K562 (cell line): Measurements from ENCODE around the gene LRCOL1. TPM values are rescaled to one million over a fixed set of nuclear protein-coding genes. Genes with fewer than 3 reads are reported as not detected.

Experiments used
- CEBPG ChIP-seq, 3 experiments: fragments of 200-800 bp in 1 of 3; sonication (Bioruptor generic) in 1 of 3; sonication (generic) in 1 of 3; formaldehyde crosslinking in 1 of 3; IDR thresholded peaks in 2 of 3; conservative IDR thresholded peaks in 1 of 3; 2 replicates each; pipeline versions ENCODE4 v1.6.1 to v1.8.0; 2016 to 2022; ENCODE audit warnings: missing compliant biosample characterization in 2 of 3, missing genetic modification characterization in 2 of 3, mild to moderate bottlenecking in 1 of 3, missing genetic modification reagents in 1 of 3
- CTCFL ChIP-seq: IDR thresholded peaks from 2 replicates; pipeline ENCODE4 v1.6.1; 2011; ENCODE audit warnings: borderline replicate concordance, low read depth, mild to moderate bottlenecking, moderate library complexity, low read length; ENCODE audit not compliant: insufficient read depth, poor library complexity, severe bottlenecking
- EGR1 ChIP-seq: fragments of 450-650 bp; conservative IDR thresholded peaks from 2 replicates; pipeline ENCODE4 v1.6.1; 2017; ENCODE audit warnings: mild to moderate bottlenecking
- ETS1 ChIP-seq: conservative IDR thresholded peaks from 2 replicates; pipeline ENCODE4 v1.6.1; 2011; ENCODE audit warnings: low read depth, mild to moderate bottlenecking, low read length; ENCODE audit not compliant: control insufficient read depth
- GMEB1 ChIP-seq: fragments of 250-450 bp; sonication (Bioruptor Pico); IDR thresholded peaks from 2 replicates; pipeline ENCODE4 v1.4.0; 2020; ENCODE audit warnings: mild to moderate bottlenecking
- HDAC2 ChIP-seq: fragments of 450-650 bp; IDR thresholded peaks from 2 replicates; pipeline ENCODE4 v1.6.1; 2016; ENCODE audit warnings: mild to moderate bottlenecking
- NFIC ChIP-seq: fragments of 450-650 bp; IDR thresholded peaks from 2 replicates; pipeline ENCODE4 v1.6.1; 2017; ENCODE audit warnings: mild to moderate bottlenecking, inconsistent platforms
- NR2F6 ChIP-seq: fragments of 450-650 bp; formaldehyde crosslinking; IDR thresholded peaks from 2 replicates; pipeline ENCODE4 v1.4.0; 2020; ENCODE audit warnings: mild to moderate bottlenecking
- POLR2A ChIP-seq: fragments of 450-650 bp; conservative IDR thresholded peaks from 2 replicates; pipeline ENCODE4 v1.6.1; 2016
- POLR2G ChIP-seq: fragments of 200-400 bp; formaldehyde crosslinking; IDR thresholded peaks from 2 replicates; pipeline ENCODE4 v1.6.1; 2017; ENCODE audit warnings: low read depth, mild to moderate bottlenecking, antibody characterized with exemption, low read length, moderate library complexity
- SAFB ChIP-seq: fragments of 200-400 bp; formaldehyde crosslinking; IDR thresholded peaks from 2 replicates; pipeline ENCODE4 v1.6.1; 2017; ENCODE audit warnings: low read depth, low read length, borderline replicate concordance
- SAP30 ChIP-seq: fragments of 200-600 bp; sonication (generic); IDR thresholded peaks from 2 replicates; pipeline ENCODE4 v1.6.1; 2012; ENCODE audit warnings: borderline replicate concordance, low read depth, mild to moderate bottlenecking, moderate library complexity, low read length, control low read depth, inconsistent platforms; ENCODE audit not compliant: insufficient read depth, poor library complexity, severe bottlenecking
- SP1 ChIP-seq: sonication (generic); formaldehyde crosslinking; IDR thresholded peaks from 2 replicates; pipeline ENCODE4 v1.8.1; 2022; ENCODE audit warnings: mild to moderate bottlenecking, missing genetic modification reagents
- TARDBP ChIP-seq: fragments of 450-650 bp; IDR thresholded peaks from 2 replicates; pipeline ENCODE4 v1.6.1; 2016
- TEAD4 ChIP-seq, 2 experiments: sonication (generic) in 1 of 2; formaldehyde crosslinking in 1 of 2; IDR thresholded peaks; 2 replicates each; pipeline versions ENCODE4 v1.6.1 to v1.8.0; 2012 to 2022; ENCODE audit warnings: borderline replicate concordance in 1 of 2, inconsistent platforms in 1 of 2, low read length in 1 of 2, mild to moderate bottlenecking in 1 of 2, missing genetic modification reagents in 1 of 2
- ZBED1 ChIP-seq: IDR thresholded peaks from 2 replicates; pipeline ENCODE4 v1.6.1; 2014
- ZBTB17 ChIP-seq: fragments of 450-650 bp; formaldehyde crosslinking; IDR thresholded peaks from 2 replicates; pipeline ENCODE4 v1.4.0; 2020; ENCODE audit warnings: mild to moderate bottlenecking
- ZFP30 ChIP-seq: fragments of 250-450 bp; sonication (Bioruptor Pico); IDR thresholded peaks from 2 replicates; pipeline ENCODE4 v1.8.0; 2022; ENCODE audit warnings: moderate library complexity, mild to moderate bottlenecking, inconsistent platforms, borderline replicate concordance
- ZNF140 ChIP-seq: fragments of 250-450 bp; sonication (Bioruptor Pico); IDR thresholded peaks from 2 replicates; pipeline ENCODE4 v1.8.0; 2021; ENCODE audit warnings: moderate library complexity, mild to moderate bottlenecking, inconsistent platforms
- ZNF263 ChIP-seq: sonication (generic); formaldehyde crosslinking; IDR thresholded peaks from 2 replicates; pipeline ENCODE4 v1.8.0; 2022; ENCODE audit warnings: mild to moderate bottlenecking, missing genetic modification reagents, borderline replicate concordance
- ZNF347 ChIP-seq: fragments of 450-650 bp; formaldehyde crosslinking; IDR thresholded peaks from 2 replicates; pipeline ENCODE4 v1.4.0; 2020; ENCODE audit warnings: low read depth, mild to moderate bottlenecking, moderate library complexity
- polyA plus RNA-seq, 8 experiments: library from polyadenylated mRNA; depleted of rRNA in 4 of 8; stranded (reverse) in 5 of 8; unstranded in 3 of 8; fragments of >200 nt; fragmentation: Nextera tagmentation in 2 of 8; fragmentation: Illumina TruSeq in 1 of 8; extraction: Ambion mirVana in 2 of 8; extraction: Trizol in 1 of 8; gene quantifications; 2 replicates each; pipeline versions ENCODE4 v1.2.1 to v1.2.3, GENCODE V29; 2011 to 2014; ENCODE audit warnings: inconsistent platforms in 1 of 8, missing spikeins in 1 of 8
- total RNA-seq, 7 experiments: library from RNA; depleted of rRNA in 6 of 7; stranded (reverse); fragments of >200 nt in 6 of 7; fragmentation: Illumina TruSeq in 2 of 7; extraction: Trizol in 2 of 7; gene quantifications; 2 replicates each; pipeline versions ENCODE4 v1.2.1 to v1.2.3, GENCODE V29; 2011 to 2021; ENCODE audit warnings: low replicate concordance in 1 of 7

LRCOL1 gene
- total and polyA plus RNA-seq, 9 of the 15 experiments (the other 6 are each of a cell fraction or from before 2014, with no cell fraction given): not detected

- TF ChIP-seq ETS1 (peak; percentile 71; the same call in 1 of the 2 replicates), GMEB1 (CRISPR knock-in tag) (no peak), ZBED1 (no peak), SAFB (peak; percentile 12; the same call in 1 of the 2 replicates), POLR2G (peak; percentile 25), ZNF263 (CRISPR knock-in tag) (peak; percentile 80), ZNF347 (CRISPR knock-in tag) (no peak), NFIC (no peak), ZBTB17 (peak; percentile 46; the same call in 1 of the 2 replicates), HDAC2 (peak; percentile 39; the same call in 1 of the 2 replicates), SAP30 (peak; percentile 38), EGR1 (0 out of 2 replicates have a peak, but pooled peaks have one; percentile 6), NR2F6 (CRISPR knock-in tag) (no peak), CTCFL (peak; percentile 96), ZFP30 (CRISPR knock-in tag) (no peak), TARDBP (0 out of 2 replicates have a peak, but pooled peaks have one; percentile 45), POLR2A (peak; percentile 41; the same call in 1 of the 2 replicates), CEBPG (CRISPR knock-in tag; IDR thresholded peaks at IDR 0.05) (0 out of 2 replicates have a peak, but pooled peaks have one; percentile 12), CEBPG (tag; conservative IDR thresholded peaks at IDR 0.05 in 1 of 2, IDR thresholded peaks at IDR 0.05 in 1 of 2) (no peak), SP1 (peak; percentile 50; the same call in 1 of the 2 replicates), ZNF140 (CRISPR knock-in tag) (no peak), TEAD4 (IDR thresholded peaks at IDR 0.05; ENCODE audit: low read length) (no peak), TEAD4 (CRISPR knock-in tag; IDR thresholded peaks at IDR 0.05; ENCODE audit: borderline replicate concordance) (no peak)
Measured at GRCh38 chr12:132560614-132561426, 49.6 kb downstream of the LRCOL1 start (continued).
